GM18873 (cell line): ENCODE measurements around the gene CLIC1.

Experiments used
- ATAC-seq: cut with Tn5 transposase; IDR thresholded peaks from one replicate; pipeline ENCODE4 v1.9.1; 2021; ENCODE audit warnings: mild to moderate bottlenecking, moderate library complexity, moderate number of reproducible peaks; ENCODE audit not compliant: unreplicated experiment, low FRiP score

The CLIC1 gene

GRCh38 chr6:31683591-31683990, 52.7 kb downstream of the CLIC1 start:
- ATAC-seq, result no peak

DNA sequence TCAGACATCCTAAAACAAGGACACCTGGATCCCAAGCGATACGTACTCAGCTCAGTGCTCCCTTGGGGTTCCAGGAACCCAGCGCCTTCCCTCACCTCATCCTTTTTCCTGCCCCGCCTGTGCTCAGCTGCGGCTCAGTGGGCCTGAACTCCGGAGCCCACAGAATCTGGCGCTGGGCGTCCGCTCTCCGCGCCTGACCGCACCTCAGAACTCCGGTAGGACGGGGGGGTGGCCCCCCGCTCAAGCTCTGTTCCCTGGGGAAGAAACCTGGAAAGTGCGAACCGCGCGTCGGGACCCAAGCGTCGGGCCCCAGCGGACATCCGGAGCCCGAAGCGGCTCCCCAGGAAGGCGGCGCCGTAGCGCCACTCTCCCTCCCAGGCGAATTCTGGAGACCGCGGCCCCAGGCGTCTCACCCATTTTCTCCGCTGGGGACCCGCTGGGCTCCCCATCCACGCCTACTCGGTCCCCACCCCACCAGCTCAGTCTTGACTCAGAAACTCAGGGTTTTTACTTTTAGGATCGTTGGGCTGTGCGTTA, 55.1 kb downstream of the CLIC1 start:
- ATAC-seq, result no peak
